Osteocyte (in vitro differentiated cells): Measurements from ENCODE around the gene SUPT4H1. TPM values are rescaled to one million over a fixed set of nuclear protein-coding genes. Genes with fewer than 3 reads are reported as not detected.

ENCODE experiments used
- DNase-seq: peaks from one replicate; pipeline ENCODE4 v3.0.0; 2021; ENCODE audit warnings: mixed read lengths; ENCODE audit not compliant: unreplicated experiment; ENCODE audit errors: extremely low spot score
- H3K27ac Mint-ChIP-seq: one replicate; pipeline ENCODE4 v1.8.0; 2021; ENCODE audit warnings: mild to moderate bottlenecking, mixed read lengths; ENCODE audit not compliant: unreplicated experiment
- H3K27me3 Mint-ChIP-seq: one replicate; pipeline ENCODE4 v1.8.0; 2021; ENCODE audit warnings: mixed read lengths; ENCODE audit not compliant: unreplicated experiment
- H3K36me3 Mint-ChIP-seq: one replicate; pipeline ENCODE4 v1.8.0; 2021; ENCODE audit warnings: mixed read lengths; ENCODE audit not compliant: unreplicated experiment
- H3K4me1 Mint-ChIP-seq: one replicate; pipeline ENCODE4 v1.8.0; 2021; ENCODE audit warnings: mixed read lengths; ENCODE audit not compliant: unreplicated experiment
- H3K4me3 Mint-ChIP-seq: one replicate; pipeline ENCODE4 v1.8.0; 2021; ENCODE audit warnings: mild to moderate bottlenecking, moderate library complexity, mixed read lengths; ENCODE audit not compliant: unreplicated experiment
- H3K9me3 Mint-ChIP-seq: one replicate; pipeline ENCODE4 v1.8.0; 2021; ENCODE audit warnings: mixed read lengths; ENCODE audit not compliant: unreplicated experiment
- total RNA-seq: library from RNA; stranded (reverse); gene quantifications from 2 replicates; pipeline ENCODE4 v1.2.1, GENCODE V29; 2021
- TF ChIP-seq, protein P1 (sequence below): fragments of 200-600 bp; sonication (generic); IDR thresholded peaks from 2 replicates; pipeline ENCODE4 v1.5.0; 2021; ENCODE audit warnings: antibody characterized with exemption, mild to moderate bottlenecking, moderate library complexity

The SUPT4H1 gene
- total RNA-seq, 1 donor from 2014 or later = 77.0 TPM

DNA sequence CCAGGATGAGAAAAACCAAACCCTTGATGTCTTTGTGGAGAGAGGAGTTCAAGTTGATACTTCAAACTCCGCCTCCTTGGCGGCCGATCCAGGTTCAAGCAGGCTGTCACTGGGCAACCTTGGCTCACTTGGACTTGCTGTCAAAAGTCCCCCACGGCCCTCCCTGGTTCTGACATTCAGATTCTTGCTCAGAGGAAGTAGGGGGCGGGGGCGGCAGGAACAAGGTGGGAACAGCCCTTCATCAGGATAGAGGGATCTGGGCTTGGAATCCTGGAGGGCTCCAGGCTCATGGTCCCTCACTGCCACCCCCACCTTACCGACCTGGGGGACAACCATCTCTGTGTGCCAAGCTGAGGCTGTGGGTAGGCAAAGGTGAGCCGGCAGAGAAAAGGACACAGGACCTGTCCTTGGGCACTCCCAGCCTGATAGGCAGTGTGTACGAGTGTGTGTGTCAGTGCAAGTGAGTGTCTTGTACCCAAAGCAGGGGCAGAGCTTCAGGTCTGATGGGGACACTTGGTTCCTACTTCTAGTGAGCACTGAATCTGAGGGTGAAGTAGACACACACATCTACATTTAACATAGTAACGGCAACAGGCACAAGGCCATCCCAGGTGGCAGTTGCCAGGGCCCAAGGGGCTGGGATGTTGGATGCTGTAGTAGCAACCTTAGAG is 16.8 kb downstream of the SUPT4H1 start:
- TF ChIP-seq, protein P1, sequence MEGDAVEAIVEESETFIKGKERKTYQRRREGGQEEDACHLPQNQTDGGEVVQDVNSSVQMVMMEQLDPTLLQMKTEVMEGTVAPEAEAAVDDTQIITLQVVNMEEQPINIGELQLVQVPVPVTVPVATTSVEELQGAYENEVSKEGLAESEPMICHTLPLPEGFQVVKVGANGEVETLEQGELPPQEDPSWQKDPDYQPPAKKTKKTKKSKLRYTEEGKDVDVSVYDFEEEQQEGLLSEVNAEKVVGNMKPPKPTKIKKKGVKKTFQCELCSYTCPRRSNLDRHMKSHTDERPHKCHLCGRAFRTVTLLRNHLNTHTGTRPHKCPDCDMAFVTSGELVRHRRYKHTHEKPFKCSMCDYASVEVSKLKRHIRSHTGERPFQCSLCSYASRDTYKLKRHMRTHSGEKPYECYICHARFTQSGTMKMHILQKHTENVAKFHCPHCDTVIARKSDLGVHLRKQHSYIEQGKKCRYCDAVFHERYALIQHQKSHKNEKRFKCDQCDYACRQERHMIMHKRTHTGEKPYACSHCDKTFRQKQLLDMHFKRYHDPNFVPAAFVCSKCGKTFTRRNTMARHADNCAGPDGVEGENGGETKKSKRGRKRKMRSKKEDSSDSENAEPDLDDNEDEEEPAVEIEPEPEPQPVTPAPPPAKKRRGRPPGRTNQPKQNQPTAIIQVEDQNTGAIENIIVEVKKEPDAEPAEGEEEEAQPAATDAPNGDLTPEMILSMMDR = no peak
- no peak overlapping the region for H3K4me3 Mint-ChIP-seq
- no peak for DNase-seq
- no peaks in the 10 kb centered on the region for H3K9me3 Mint-ChIP-seq
- H3K36me3 Mint-ChIP-seq = no peaks in the 10 kb centered on the region
- no peaks in the 10 kb centered on the region for H3K27me3 Mint-ChIP-seq
- H3K27ac Mint-ChIP-seq = no peak overlapping the region
- peaks cover 5% of the 10 kb centered on the region for H3K4me1 Mint-ChIP-seq

DNA sequence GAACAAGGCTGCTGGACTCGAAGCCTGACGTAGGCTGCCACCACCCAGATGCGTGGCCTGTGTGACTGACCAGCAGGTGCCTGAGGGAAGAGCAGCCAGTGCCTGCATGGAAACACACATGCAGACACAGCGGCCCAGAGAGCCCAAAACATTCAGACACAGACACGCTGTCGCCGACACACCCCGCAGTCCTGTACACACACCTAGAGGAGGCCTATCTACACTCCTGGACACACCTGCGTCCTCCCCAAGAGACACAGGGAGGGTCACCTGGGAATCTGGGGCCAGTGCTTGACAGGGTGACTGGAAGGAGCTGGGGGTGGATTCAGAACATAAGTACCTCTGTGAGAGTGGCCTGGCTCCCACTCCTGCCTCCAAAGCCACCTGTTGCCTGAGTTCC is 17.3 kb downstream of the SUPT4H1 start:
- no peak overlapping the region for H3K4me3 Mint-ChIP-seq
- no peaks in the 10 kb centered on the region for H3K27me3 Mint-ChIP-seq
- no peaks in the 10 kb centered on the region for H3K36me3 Mint-ChIP-seq
- TF ChIP-seq, protein P1 = no peak
- no peak for DNase-seq
- no peaks in the 10 kb centered on the region for H3K9me3 Mint-ChIP-seq
- H3K27ac Mint-ChIP-seq = no peak overlapping the region
- peaks cover 5% of the 10 kb centered on the region for H3K4me1 Mint-ChIP-seq

DNA sequence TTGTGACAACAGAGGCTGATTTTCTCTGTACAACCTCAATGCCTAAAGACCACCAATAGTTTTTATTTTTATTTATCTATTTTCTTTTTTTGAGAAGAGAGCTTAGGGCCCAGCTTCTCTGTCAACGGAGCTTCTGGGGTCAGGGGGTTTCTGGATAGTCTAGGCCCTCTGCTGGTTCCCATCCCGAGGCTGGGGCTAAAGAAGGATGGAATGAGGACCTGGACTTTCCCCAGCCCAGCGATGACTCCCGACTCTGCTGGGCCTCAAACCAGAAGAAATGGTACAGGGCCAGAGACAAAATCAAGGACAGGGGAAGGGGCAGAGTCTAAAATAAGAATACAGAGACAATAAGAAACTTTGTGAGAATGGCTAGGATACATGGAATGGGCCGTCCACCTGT is 17.7 kb downstream of the SUPT4H1 start:
- Mint-ChIP-seq H3K9me3 (no peaks in the 10 kb centered on the region), H3K4me1 (peaks cover 5% of the 10 kb centered on the region), H3K4me3 (no peak overlapping the region), H3K36me3 (no peaks in the 10 kb centered on the region), H3K27me3 (no peaks in the 10 kb centered on the region), H3K27ac (no peak overlapping the region)
- no peak for DNase-seq
- TF ChIP-seq, protein P1 = no peak

DNA sequence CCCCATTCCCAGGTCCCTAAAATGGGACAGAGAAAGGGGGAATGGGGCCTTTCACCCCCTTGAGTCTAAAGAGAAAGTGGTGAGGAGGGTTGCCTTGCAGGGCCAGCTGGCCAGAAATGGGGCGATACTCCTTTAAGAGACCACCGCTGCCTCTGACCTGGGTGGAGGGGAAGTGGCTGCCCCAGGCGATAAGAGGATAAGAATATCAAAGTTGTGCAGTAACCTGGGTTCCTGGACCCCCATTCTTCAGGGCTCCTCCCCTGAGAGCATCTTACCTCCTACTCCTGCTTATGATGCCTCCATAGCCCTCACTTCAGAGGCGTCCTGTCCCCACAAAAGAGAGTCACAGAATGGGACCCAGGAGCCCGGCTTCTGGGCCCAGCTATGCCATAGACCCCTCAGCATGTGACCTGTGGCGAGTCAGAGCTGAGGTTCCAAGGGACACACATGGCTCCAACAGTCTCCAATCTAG is 18.2 kb downstream of the SUPT4H1 start:
- DNase-seq = no peak

More for the DNA sequence above, 18.2 kb downstream of the SUPT4H1 start:
- H3K4me1 Mint-ChIP-seq = peaks cover 1% of the 10 kb centered on the region
- no peak overlapping the region for H3K27ac Mint-ChIP-seq
- H3K27me3 Mint-ChIP-seq = peaks cover 2% of the 10 kb centered on the region
- H3K9me3 Mint-ChIP-seq = no peaks in the 10 kb centered on the region
- no peaks in the 10 kb centered on the region for H3K36me3 Mint-ChIP-seq
- H3K4me3 Mint-ChIP-seq = no peak overlapping the region
- TF ChIP-seq, protein P1 = no peak
